Measurements from ENCODE around the gene NFATC1.
"Not testable (repeated sequence)": the region's sequence is repeated elsewhere in the genome, so short reads cannot be mapped to it uniquely, and the experiment has no call there.

The NFATC1 gene

DNA sequence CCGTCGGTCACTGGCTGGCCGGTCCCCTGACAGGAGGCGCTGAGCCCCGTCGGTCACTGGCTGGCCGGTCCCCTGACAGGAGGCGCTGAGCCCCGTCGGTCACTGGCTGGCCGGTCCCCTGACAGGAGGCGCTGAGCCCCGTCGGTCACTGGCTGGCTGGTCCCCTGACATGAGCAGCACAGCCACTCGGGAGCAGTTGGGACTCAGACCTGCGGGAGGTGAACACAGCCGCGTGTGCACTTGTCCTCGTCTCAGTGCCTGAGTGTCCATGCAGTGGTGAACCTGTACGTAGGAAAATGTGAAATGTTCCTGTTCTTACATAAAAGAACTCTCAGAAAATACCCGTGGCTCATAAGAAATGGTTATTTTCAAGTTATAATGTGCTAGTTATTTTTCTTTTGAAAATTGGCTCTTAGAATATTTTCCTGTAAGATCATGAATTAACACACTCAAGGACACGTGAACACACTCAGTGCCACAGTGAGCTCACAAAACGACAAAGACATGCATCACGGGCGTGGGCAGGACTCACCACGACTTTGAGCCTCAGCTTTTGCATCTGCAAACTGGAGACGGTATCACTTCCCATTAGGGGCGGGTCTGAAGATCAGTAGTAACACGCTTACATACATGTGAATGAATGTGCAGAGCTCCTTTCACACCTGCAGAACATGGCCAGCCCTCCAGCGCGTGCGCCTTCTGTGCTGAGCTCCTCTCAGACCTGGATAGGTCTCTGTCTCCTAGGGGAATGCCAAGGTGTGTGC, 21.1 kb upstream of the NFATC1 start:
- no peak for DNase-seq
- in situ Hi-C loops (cut with MboI; ENCODE audit: low pct_unique_long_range_greater_than_20kb, low sequenced_read_pairs) = loop anchor here (25.0 kb wide), 1 partner anchor 263 kb away; no protein-coding TSS in a partner anchor

DNA sequence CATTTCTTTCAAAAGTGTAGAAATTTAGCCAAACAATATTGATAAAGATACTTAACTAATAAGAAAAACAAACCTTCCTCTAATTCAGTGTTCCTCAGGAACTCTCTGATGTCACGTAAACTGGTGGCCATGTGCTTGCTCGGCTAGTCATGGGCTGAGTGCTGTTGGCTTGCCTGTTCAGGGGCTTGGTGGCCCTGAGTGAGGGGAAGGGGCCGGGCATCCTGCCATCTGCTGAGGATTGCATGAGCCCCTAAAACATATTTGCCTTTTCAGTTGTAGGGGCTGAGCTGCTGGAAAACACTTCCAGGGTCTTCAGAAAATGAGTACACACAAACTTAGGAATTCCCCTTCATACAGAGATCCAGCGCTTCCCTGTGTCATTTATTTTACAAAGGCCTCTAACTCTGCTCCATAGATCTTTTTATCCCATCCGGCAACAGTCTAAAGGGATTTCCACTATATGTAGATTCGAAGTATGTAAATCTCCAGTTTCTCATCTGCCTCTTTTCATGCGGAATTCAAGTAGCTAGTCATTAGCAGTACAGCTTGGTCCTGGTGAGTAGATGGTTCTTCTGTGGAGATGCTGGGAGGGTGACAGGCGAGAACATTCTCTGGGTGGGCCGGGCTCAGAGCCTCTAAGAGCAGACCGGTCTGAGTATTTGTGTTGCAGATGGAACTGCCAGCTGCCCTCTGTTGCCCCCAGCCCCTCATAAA, 20.1 kb upstream of the NFATC1 start:
- no peak for DNase-seq
- in situ Hi-C loops (cut with MboI; ENCODE audit: low pct_unique_long_range_greater_than_20kb, low sequenced_read_pairs) = loop anchor here (25.0 kb wide), 1 partner anchor 262 kb away; no protein-coding TSS in a partner anchor

DNA sequence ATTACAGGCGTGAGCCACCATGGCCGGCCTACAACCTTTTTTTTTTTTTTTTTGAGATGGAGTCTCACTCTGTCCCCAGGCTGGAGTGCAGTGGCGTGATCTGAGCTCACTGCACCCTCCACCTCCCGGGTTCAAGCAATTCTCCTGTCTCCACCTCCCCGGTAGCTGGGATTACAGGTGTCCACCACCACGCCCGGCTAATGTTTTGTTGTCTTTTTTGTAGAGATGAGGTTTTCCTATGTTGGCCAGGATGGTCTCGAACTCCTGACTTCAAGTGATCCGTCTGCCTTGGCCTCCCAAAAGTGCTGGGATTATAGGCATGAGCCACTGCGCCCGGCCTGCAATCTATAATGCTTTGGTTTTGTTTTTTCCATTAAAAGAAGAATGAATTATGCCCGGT, 19.1 kb upstream of the NFATC1 start:
- in situ Hi-C loops (cut with MboI; ENCODE audit: low pct_unique_long_range_greater_than_20kb, low sequenced_read_pairs) = loop anchor here (25.0 kb wide), 1 partner anchor 261 kb away; no protein-coding TSS in a partner anchor

DNA sequence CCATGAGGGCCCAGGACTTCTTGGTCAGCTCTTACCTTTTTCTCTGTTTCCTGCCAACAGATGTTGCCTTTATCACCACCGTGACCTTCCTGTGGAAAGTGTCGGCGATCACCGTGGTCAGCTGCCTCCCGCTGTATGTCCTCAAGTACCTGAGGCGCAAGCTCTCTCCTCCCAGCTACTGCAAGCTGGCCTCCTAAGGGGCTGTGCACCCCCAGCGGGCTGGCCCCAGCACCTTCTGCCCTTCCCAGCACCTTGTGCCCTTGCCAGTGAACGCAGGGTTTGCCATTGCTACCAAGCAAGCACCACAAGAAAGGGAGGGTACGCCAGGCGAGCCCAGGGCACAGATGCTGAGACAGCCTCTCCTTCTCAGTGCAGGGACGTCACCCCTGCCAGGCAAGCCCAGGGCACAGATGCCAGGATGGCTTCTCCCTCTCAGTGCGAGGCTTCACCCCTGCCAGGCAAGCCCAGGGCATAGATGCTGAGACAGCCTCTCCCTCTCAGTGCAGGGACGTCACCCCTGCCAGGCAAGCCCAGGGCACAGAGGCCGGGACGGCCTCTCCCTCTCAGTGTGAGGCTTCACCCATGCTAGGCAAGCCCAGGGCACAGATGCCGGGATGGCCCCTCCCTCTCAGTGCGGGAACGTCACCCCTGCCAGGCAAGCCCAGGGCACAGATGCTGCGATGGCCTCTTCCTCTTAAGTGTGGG, 18.4 kb upstream of the NFATC1 start:
- in situ Hi-C loops (cut with MboI; ENCODE audit: low pct_unique_long_range_greater_than_20kb, low sequenced_read_pairs) = loop anchor here (25.0 kb wide), 1 partner anchor 260 kb away; no protein-coding TSS in a partner anchor
- no peak for DNase-seq

More for the DNA sequence above, 19.1 kb upstream of the NFATC1 start:
- not testable (repeated sequence) for DNase-seq

DNA sequence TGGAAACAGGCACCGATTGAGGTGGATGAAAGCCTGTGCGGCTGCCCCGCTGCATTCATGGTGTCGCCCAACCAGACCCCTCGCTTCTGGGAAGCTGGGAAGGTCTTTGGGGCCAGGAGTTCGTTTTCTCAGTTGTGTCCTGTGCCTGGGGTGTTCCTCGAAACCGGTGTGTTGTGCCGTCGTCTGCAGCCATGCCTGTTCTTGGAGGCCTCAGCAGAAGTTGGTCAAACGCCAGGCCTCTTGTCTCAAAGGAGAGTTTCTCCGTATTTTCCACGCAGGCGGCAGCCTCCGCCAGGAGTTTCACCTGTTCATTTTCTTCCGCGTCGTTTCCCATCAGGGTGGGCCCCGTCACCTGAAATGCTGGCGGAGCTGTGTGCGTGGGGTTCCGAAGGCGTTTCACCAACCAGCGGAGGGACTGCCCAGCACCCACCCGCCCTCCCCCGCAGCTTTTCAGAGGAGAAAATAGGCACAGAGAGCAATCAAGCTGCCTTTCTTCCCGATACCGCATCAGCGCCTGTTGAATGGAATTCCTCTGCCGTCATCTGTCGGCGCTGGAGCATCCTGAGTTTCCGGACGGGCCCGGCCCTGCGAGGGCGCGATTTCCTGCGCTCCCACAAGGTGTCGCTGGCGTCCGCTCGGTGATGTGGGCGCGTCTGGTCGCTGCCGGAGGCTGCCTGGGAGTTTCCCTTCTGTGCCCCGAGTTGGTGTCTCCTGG, 17.0 kb upstream of the NFATC1 start:
- DNase-seq = peak; percentile 78

DNA sequence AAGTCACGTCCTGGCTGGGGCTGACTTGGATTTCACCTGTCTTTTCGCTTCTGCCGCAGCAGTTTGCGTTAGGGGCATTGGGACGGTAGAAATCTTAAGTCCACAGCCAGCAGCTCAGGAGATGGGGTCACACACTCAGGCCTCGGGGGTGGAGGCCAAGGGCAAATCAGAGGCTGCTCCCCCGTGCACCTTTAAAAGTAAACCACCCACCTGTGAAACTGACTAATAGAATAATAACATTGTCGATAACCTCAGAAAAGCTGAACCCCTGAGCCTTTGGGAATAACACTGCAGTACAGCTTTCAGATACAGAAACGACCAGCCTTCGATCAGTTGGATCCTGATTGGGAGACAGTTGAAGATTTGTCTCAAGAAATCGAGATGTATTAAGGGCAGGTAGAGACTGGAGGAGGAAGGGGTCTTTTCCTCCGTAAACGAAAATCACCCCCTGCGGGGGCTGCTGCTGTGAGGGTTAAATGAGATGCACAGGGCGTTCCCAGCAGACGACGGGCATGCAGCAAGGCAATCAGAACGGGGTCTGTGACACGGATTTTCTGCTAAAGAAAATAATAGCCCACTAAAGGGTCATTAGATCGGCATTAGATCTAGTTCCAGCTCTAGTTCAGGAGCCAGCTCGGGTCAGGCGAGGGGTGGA, 16.4 kb upstream of the NFATC1 start:
- no peak for DNase-seq

More for the DNA sequence above, 17.0 kb upstream of the NFATC1 start:
- in situ Hi-C loops (cut with MboI; ENCODE audit: low pct_unique_long_range_greater_than_20kb, low sequenced_read_pairs) = loop anchor here (25.0 kb wide), 1 partner anchor 259 kb away; no protein-coding TSS in a partner anchor

DNA sequence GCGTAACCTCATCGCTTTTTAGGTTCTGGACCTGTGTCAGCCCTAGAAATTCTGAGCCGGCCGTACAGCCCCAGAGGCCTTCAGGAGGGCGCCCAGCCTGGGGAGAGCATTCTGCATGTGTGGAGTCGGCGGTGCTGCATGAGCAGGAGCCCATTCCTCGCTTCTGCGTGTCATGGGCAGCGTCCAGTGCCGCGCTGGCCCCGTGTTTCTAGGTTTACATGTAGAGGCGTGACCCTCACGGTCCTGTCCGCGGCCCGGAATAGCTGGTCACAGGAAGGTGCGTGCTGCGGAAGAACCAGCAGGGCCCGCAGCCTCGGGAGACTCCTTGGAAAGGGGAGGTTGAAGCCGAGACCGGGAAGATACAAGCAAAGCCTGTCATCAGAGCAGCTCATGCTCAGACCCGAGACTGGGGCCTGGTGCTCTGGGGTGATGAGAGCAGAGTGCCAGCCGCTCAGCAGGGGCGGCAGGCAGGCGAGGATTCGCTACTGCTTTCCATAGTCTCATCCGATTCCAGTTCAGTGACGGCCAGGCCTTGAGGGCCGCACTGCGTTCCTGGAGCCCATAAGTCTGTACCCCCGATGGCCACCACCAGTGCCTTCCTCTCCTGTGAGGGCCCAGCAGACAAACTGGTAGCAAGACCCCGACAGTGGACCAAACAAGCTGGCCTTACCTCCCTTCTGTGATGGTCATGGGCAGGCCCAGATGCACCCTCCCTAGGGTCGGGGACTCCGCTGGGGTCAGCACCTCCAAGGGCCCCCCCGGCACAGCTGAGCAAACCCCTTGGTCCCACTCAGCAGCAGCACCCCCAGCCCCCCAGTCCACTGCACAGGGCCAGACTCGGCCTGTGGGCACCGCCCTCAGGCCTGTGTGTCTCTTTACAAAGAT, 15.6 kb upstream of the NFATC1 start:
- in situ Hi-C loops (cut with MboI; ENCODE audit: low pct_unique_long_range_greater_than_20kb, low sequenced_read_pairs) = loop anchor here (10.0 to 25.0 kb wide), 2 partner anchors 145 to 257 kb away; no protein-coding TSS in a partner anchor
- DNase-seq = no peak

More for the DNA sequence above, 16.4 kb upstream of the NFATC1 start:
- in situ Hi-C loops (cut with MboI; ENCODE audit: low pct_unique_long_range_greater_than_20kb, low sequenced_read_pairs) = loop anchor here (25.0 kb wide), 1 partner anchor 258 kb away; no protein-coding TSS in a partner anchor

DNA sequence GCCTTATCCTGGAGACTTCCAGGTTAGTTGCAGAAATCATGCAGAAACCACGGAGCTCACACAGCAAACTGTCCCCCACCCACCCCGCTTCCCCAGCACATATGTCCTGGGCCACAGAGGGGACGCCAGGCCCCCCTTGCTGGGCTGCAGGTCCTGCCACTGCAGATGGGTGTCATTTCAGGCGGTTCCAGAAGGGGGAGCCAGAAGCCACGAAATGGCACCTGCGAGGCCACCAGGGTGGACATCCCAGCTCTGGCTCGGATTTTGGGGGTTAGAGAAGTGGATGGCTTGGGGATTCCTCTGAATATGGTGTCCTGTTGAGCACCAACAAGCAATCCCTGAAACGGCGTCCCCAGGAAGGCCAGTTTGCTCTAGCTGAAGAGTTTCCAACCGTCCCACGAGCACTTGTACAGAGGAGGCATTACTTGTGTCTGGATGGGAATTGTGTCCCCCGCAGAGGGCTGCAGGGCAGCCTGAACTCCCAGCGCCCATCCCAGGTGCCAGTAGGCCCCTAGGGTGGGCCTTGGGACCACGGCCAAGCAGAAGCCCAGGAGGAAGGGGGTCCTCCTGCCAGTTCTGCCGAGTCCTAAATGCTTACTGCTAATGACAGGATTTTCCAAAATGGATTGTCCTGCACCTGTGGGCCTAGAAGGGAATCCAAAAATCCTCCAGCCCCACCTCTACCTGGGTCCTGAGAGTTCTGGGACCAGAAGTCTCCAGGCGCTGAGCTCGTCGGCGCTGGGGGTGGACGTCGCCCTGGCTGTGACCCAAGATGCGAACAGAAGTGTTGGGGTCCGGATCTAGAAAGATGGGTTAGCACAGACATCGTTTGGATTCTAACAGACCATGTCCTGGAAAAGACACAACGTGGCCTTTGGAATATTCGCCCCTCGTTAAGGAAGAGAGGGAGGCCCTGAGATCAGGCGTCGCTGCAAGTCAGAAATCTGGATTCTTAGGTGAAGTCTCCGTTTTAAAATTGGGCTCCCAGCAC, 14.6 kb upstream of the NFATC1 start:
- in situ Hi-C loops (cut with MboI; ENCODE audit: low pct_unique_long_range_greater_than_20kb, low sequenced_read_pairs) = loop anchor here (10.0 to 25.0 kb wide), 2 partner anchors 144 to 256 kb away; no protein-coding TSS in a partner anchor
- peak; percentile 60 for DNase-seq

DNA sequence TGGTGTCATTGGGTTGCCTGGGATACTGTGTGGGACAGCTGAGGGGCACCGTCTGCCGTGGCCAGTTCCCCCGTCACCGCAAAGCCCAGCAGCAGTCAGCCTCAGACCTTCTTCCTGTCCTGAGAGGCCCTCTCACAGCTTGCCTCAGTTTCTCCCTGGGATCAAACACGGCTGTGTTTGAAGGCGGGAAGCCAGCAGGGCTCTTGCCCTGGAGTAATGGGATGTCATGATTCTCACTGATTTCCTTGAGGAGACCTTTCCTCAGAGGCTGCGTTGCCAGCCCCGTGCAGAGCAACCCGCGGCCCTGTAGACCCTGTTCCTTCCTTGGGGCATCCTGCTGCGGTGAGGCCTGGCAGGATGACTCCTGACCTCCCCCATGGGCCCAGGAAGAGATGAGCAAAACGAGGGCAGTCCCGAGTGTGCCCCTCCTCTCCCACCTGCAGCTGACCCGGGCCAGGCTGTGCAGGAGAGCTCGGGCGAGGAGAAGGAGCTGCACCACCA, 13.9 kb upstream of the NFATC1 start:
- in situ Hi-C loops (cut with MboI; ENCODE audit: low pct_unique_long_range_greater_than_20kb, low sequenced_read_pairs) = loop anchor here (10.0 to 25.0 kb wide), 2 partner anchors 143 to 255 kb away; no protein-coding TSS in a partner anchor
- DNase-seq = no peak

DNA sequence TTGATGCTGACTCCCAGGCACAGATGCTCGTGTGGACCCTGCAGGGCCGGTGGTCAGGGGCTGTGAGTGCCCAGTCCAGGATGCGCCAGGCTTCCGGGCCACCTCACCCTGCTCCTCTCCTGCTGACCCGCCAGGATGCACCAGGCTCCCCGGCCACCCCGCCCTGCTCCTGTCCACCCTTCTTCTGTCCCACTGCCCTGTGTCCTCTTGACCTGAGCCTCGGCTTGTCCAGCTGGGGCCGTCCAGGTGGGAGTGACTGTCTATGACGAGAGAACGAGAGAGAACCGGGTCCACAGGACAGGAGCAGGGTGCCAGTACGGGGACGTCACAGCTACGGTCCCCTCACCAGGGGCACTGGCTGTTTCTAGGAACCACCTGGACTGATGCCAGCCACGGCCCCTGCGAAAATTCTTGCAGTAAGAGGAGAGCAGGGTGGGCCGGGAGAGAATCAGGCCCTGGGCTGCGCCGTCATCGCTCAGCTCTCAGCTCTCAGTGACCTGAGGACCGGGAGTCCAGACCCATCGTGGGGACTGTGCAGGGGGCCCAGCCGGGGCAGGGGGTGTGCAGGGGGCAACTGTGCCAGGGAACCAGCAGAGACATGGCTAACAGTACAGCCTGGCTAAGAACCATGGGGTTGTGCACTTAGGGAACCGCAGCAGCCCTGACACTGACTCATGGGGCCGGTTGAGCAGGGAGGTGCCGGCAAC, 12.9 kb upstream of the NFATC1 start:
- in situ Hi-C loops (cut with MboI; ENCODE audit: low pct_unique_long_range_greater_than_20kb, low sequenced_read_pairs) = loop anchor here (10.0 to 25.0 kb wide), 2 partner anchors 142 to 254 kb away; no protein-coding TSS in a partner anchor
- no peak for DNase-seq

DNA sequence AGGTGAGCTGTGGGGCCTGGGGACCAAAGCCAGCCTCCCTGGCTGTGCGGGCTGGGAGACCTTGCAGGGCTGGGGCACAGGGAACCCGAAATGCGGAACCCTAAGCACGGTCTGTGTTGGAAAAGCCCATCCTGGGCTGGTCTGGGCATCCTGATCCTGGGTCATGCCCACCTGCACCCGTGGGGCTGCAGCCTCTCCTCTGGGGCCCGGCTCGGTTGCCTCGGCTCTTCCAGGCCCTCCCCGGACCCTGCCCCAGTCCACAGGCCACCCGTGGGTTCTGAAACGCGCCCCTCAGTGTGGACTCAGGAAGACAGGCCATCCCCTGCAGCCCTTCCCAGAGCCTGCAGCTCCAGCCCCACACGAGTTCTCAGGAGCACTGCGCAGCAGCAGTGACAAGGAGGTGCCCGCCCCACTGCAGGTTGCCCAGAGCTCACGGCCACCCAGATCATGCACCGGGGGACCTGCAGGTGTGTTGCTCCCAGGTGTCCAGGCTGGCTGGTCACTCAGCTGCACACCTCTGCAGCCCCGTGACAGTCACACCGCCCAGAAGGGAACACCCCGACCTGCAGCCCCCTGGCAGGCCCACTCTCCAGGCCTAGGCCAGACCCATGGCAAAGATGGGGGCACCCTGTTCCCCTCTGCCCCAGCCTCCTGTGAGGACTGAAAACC, 12.2 kb upstream of the NFATC1 start:
- in situ Hi-C loops (cut with MboI; ENCODE audit: low pct_unique_long_range_greater_than_20kb, low sequenced_read_pairs) = loop anchor here (10.0 to 25.0 kb wide), 2 partner anchors 141 to 254 kb away; no protein-coding TSS in a partner anchor
- DNase-seq = no peak

DNA sequence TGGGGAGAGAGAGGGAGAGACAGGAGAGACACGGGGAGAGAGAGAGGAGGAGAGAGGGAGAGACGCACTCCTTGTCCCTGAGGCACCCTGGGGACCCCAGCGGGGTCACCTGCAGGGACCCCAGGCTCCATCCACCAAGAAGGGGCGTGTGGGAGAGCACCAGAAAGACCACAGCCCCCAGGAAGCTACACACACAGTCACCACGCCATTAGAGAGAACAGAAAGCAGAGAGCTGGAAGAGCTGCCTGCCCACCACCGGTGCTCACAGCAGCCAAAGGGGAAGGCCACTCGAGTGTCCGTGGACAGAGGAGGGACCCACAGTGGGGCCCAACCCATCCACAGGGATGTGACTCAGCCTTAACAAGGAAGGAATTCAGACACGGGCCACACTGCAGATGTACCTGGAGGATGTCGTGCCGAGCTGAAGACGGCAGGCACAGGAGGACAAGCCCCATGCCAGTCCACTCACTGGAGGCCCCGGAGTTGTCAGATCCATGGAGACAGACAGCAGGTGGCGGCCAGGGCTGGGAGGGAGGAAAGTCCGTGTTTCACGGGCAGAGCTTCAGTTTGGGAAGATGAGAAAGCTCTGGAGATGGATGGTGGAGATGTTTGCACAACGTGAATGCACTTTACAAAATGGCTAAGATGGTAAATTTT, 11.5 kb upstream of the NFATC1 start:
- in situ Hi-C loops (cut with MboI; ENCODE audit: low pct_unique_long_range_greater_than_20kb, low sequenced_read_pairs) = loop anchor here (10.0 to 25.0 kb wide), 2 partner anchors 141 to 253 kb away; no protein-coding TSS in a partner anchor
- DNase-seq = no peak

DNA sequence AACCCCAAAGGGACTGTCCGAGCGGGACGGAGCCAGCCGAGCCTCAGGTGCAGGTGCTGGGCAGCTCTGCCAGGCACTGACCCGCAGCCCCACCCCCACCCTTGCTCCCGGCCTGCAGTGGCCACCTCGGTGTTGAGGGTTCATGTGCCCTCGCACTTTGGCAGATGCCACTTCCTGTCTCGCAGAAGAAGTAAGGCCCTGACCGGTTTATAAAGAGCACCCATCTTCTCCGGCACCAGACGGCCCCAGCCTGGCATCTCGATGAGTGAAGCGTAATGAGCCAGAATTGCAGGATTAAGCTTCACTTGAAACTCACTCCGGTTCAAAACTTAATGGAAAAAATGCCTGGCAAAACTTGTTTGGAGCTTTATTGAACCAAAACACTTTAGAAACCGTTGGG, 10.9 kb upstream of the NFATC1 start:
- no peak for DNase-seq
- in situ Hi-C loops (cut with MboI; ENCODE audit: low pct_unique_long_range_greater_than_20kb, low sequenced_read_pairs) = loop anchor here (10.0 to 25.0 kb wide), 2 partner anchors 140 to 252 kb away; no protein-coding TSS in a partner anchor

DNA sequence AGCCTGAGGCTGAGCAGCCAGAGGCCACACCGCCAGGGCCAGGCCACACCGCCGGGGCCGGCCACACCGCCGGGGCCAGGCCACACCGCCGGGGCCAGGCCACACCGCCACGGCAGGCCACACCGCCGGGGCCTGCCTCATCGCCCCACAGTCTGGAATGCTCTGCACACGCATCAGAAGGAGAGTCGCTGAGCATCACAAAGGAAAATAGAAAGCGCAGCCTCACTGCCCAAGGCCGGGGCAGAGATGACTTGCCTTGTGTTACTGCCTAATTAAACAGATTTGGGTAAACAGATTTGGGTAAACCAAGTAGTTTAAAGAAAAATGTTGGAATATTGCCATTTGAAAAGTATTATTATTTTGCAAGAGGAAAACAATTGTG, 10.4 kb upstream of the NFATC1 start:
- DNase-seq = no peak
- in situ Hi-C loops (cut with MboI; ENCODE audit: low pct_unique_long_range_greater_than_20kb, low sequenced_read_pairs) = loop anchor here (10.0 to 25.0 kb wide), 2 partner anchors 139 to 252 kb away; no protein-coding TSS in a partner anchor
